Measurements from ENCODE around the gene TENM3. TPM values are rescaled to one million over a fixed set of nuclear protein-coding genes. Genes with fewer than 3 reads are reported as not detected.

The TENM3 gene
- total RNA-seq, 2 donors from 2014 or later, result 21.4 to 52.3 TPM

- Histone ChIP-seq H3K9me3 (no peaks in the 10 kb centered on the region), H3K4me3 (no peak overlapping the region), H3K4me1 (replicated peaks) (no peaks in the 10 kb centered on the region), H3K27me3 (replicated peaks; ENCODE audit: insufficient read depth) (no peaks in the 10 kb centered on the region), H3K27ac (no peak overlapping the region), H3K36me3 (no peaks in the 10 kb centered on the region)
- 93% methylated on average over 9 of the region's 9 CpGs for WGBS
- DNase-seq (ENCODE audit: low spot score), result no peak
- intact Hi-C loops (cut with DNase I), result no loop called here
- TF ChIP-seq POLR2AphosphoS5 (IDR thresholded peaks at IDR 0.05) (no peak), POLR2A (IDR thresholded peaks at IDR 0.05) (no peak)
- TF ChIP-seq, protein P1, sequence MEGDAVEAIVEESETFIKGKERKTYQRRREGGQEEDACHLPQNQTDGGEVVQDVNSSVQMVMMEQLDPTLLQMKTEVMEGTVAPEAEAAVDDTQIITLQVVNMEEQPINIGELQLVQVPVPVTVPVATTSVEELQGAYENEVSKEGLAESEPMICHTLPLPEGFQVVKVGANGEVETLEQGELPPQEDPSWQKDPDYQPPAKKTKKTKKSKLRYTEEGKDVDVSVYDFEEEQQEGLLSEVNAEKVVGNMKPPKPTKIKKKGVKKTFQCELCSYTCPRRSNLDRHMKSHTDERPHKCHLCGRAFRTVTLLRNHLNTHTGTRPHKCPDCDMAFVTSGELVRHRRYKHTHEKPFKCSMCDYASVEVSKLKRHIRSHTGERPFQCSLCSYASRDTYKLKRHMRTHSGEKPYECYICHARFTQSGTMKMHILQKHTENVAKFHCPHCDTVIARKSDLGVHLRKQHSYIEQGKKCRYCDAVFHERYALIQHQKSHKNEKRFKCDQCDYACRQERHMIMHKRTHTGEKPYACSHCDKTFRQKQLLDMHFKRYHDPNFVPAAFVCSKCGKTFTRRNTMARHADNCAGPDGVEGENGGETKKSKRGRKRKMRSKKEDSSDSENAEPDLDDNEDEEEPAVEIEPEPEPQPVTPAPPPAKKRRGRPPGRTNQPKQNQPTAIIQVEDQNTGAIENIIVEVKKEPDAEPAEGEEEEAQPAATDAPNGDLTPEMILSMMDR (IDR thresholded peaks at IDR 0.05), result no peak
Observed at GRCh38 chr4:182829196-182829595, 586.0 kb downstream of the TENM3 start.

- no peak for DNase-seq (ENCODE audit: low spot score)
- WGBS, result 78% methylated on average over 3 of the region's 3 CpGs
- Histone ChIP-seq H3K9me3 (no peaks in the 10 kb centered on the region), H3K4me1 (replicated peaks) (no peaks in the 10 kb centered on the region), H3K36me3 (no peaks in the 10 kb centered on the region), H3K27me3 (replicated peaks; ENCODE audit: insufficient read depth) (no peaks in the 10 kb centered on the region), H3K4me3 (no peak overlapping the region), H3K27ac (no peak overlapping the region)
- TF ChIP-seq, protein P1 (IDR thresholded peaks at IDR 0.05), result no peak
- TF ChIP-seq POLR2AphosphoS5 (IDR thresholded peaks at IDR 0.05) (no peak), POLR2A (IDR thresholded peaks at IDR 0.05) (no peak)
- intact Hi-C loops (cut with DNase I), result no loop called here
Observed at GRCh38 chr4:182831376-182831775, 588.2 kb downstream of the TENM3 start.

DNA sequence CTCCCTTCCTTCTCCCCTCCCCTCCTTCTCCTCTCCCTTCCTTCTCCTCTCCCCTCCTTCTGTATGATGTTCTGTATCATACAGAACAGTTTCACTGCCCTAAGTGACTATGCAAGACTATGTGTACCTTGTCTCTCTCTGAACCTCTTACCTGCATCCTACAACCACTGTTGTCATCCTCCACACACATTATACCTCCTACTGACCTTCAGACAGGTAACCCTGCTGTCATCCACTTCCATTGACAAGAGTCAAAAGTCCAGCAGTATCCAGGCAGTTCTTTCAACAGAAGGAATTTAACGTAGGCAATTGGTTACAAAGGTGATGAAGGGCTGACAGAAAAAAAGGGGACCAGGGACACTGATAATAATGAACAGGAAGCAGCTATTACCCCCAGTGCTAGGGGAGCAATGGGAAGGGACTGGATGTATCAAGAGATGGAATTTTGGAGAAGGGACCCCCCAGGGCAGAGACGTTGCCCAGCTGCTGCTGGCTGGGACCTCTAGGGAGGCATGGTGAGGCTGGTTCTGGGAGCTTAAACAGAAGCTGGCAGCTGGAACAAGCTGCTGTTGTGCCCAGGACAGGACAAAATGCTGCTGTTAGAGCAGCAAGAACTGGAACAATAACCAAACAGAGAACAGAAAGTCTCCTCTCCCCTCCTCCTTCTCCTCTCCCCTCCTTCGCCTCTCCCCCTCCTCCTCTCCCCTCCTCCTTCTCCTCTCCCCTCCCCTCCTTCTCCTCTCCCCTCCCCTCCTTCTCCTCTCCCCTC is 589.3 kb downstream of the TENM3 start:
- no peaks in the 10 kb centered on the region for H3K9me3 ChIP-seq
- DNase-seq (ENCODE audit: low spot score), result no peak
- intact Hi-C loops (cut with DNase I), result no loop called here
- no peaks in the 10 kb centered on the region for H3K4me1 ChIP-seq (replicated peaks)
- H3K27ac ChIP-seq, result no peak overlapping the region
- no peaks in the 10 kb centered on the region for H3K27me3 ChIP-seq (replicated peaks; ENCODE audit: insufficient read depth)
- no peak overlapping the region for H3K4me3 ChIP-seq
- 67% methylated on average over 2 of the region's 3 CpGs for WGBS
- TF ChIP-seq, protein P1 (IDR thresholded peaks at IDR 0.05), result no peak
- TF ChIP-seq POLR2A (IDR thresholded peaks at IDR 0.05), result no peak
- TF ChIP-seq POLR2AphosphoS5 (IDR thresholded peaks at IDR 0.05), result no peak
- H3K36me3 ChIP-seq, result no peaks in the 10 kb centered on the region

GRCh38 chr4:182835006-182835740 is 592.0 kb downstream of the TENM3 start:
- no peaks in the 10 kb centered on the region for H3K9me3 ChIP-seq
- intact Hi-C loops (cut with DNase I), result no loop called here
- no peak for DNase-seq (ENCODE audit: low spot score)
- WGBS, result 85% methylated on average over 26 of the region's 26 CpGs
- no peak overlapping the region for H3K4me3 ChIP-seq
- no peaks in the 10 kb centered on the region for H3K4me1 ChIP-seq (replicated peaks)
- no peaks in the 10 kb centered on the region for H3K27me3 ChIP-seq (replicated peaks; ENCODE audit: insufficient read depth)
- H3K27ac ChIP-seq, result no peak overlapping the region
- H3K36me3 ChIP-seq, result no peaks in the 10 kb centered on the region
- TF ChIP-seq POLR2A (IDR thresholded peaks at IDR 0.05) (no peak), POLR2AphosphoS5 (IDR thresholded peaks at IDR 0.05) (no peak)
- TF ChIP-seq, protein P1 (IDR thresholded peaks at IDR 0.05), result no peak
